Esophagus muscularis mucosa (tissue), 4 donors: ENCODE data around the gene MAPK13. TPM values are rescaled to one million over a fixed set of nuclear protein-coding genes. Genes with fewer than 3 reads are reported as not detected.

Experiments
- DNase-seq: peaks from one replicate; pipeline ENCODE4 v3.0.0-alpha.2; 2017; ENCODE audit errors: extremely low spot score
- H3K27ac ChIP-seq, 4 donors: fragments of 200-600 bp; sonication (generic); replicated peaks in 1 of 4; 1 replicate in 3 of 4; 2 replicates in 1 of 4; pipeline ENCODE4 v1.5.1; 2016 to 2019; ENCODE audit warnings: mild to moderate bottlenecking in 1 of 4
- H3K27me3 ChIP-seq, 4 donors: fragments of 200-600 bp; sonication (generic); one replicate each; pipeline versions ENCODE4 v1.5.1 to v1.6.0; 2016 to 2019
- H3K36me3 ChIP-seq, 4 donors: fragments of 200-600 bp; sonication (generic); one replicate each; pipeline ENCODE4 v1.5.1; 2016 to 2019
- H3K4me1 ChIP-seq, 4 donors: fragments of 200-600 bp; sonication (generic); one replicate each; pipeline ENCODE4 v1.5.1; 2016 to 2019
- H3K4me3 ChIP-seq, 4 donors: fragments of 200-600 bp; sonication (generic); 1 replicate in 2 of 4; 2 replicates in 2 of 4; pipeline ENCODE4 v1.5.1; 2016 to 2019; ENCODE audit warnings: mild to moderate bottlenecking in 4 of 4, moderate library complexity in 1 of 4
- H3K9me3 ChIP-seq, 4 donors: fragments of 200-600 bp; sonication (generic); 1 replicate in 3 of 4; 2 replicates in 1 of 4; pipeline ENCODE4 v1.5.1; 2016 to 2019
- EP300 ChIP-seq: sonication (generic); formaldehyde crosslinking; IDR thresholded peaks from one replicate; pipeline ENCODE4 v1.6.1; 2017; ENCODE audit warnings: antibody characterized with exemption
- POLR2A ChIP-seq: fragments of 450-650 bp; IDR thresholded peaks from one replicate; pipeline ENCODE4 v1.6.1; 2017; ENCODE audit warnings: antibody characterized with exemption, moderate library complexity, mild to moderate bottlenecking, low read depth
- POLR2AphosphoS5 ChIP-seq, 2 donors: sonication (generic); formaldehyde crosslinking; IDR thresholded peaks; one replicate each; pipeline ENCODE4 v1.6.1; 2017; ENCODE audit warnings: antibody characterized with exemption in 2 of 2
- WGBS: methylation state at CpG from one replicate; pipeline ENCODE4 v1.1.5; 2018; 5-methylcytosine and 5-hydroxymethylcytosine counted together
- intact Hi-C: fragments of 100-400 bp; cut with DNase I; formaldehyde crosslinking; loops from one replicate; pipeline ENCODE4 v1.15.1; 2023
- total RNA-seq, 4 donors: library from RNA; depleted of rRNA; stranded (reverse); fragments of >200 nt; gene quantifications; one replicate each; pipeline versions ENCODE4 v1.1.0 to v1.2.1, GENCODE V29; 2016
- TF ChIP-seq, protein P1 (sequence below), 3 experiments: fragments of 200-600 bp in 2 of 3; fragments of 450-650 bp in 1 of 3; sonication (generic) in 2 of 3; IDR thresholded peaks; one replicate each; pipeline ENCODE4 v1.5.1; 2017 to 2019; ENCODE audit warnings: antibody characterized with exemption in 3 of 3, mild to moderate bottlenecking in 2 of 3, moderate library complexity in 1 of 3

MAPK13 gene
- total RNA-seq, 4 donors from 2014 or later = 2.1 to 5.0 (median 4.5) TPM

DNA sequence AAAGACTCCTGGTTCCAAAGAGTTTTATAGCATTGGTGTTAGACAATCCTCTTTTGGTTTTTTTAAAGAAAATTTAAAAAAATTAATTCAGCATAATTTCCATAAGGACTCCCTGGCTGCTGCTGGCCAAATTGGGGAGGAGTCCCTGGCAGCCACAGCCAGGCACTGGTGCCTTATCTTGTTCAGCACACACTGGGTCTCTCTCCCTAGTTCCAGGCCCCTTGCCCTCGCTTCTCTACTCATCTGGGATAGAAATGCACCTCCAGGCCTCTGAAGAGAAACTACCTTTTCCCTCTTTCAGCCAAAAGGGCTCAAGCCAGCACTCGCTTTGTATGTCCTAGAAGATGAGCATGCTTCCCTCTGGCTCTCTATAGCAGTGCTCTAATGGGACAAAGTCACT is 13.4 kb upstream of the MAPK13 start:
- no peak for DNase-seq
- Histone ChIP-seq H3K9me3 (no peaks in the 10 kb centered on the region), H3K27ac (no peak overlapping the region), H3K4me1 (peaks cover 9 to 17% (median 11%) of the 10 kb centered on the region in 4 donors), H3K27me3 (no peaks in the 10 kb centered on the region), H3K4me3 (no peak overlapping the region), H3K36me3 (peaks cover 0 to 32% (median 17%) of the 10 kb centered on the region in 4 donors)
- TF ChIP-seq POLR2A = no peak
- no peak for TF ChIP-seq POLR2AphosphoS5 (IDR thresholded peaks at IDR 0.05)
- TF ChIP-seq EP300 = no peak
- TF ChIP-seq, protein P1, sequence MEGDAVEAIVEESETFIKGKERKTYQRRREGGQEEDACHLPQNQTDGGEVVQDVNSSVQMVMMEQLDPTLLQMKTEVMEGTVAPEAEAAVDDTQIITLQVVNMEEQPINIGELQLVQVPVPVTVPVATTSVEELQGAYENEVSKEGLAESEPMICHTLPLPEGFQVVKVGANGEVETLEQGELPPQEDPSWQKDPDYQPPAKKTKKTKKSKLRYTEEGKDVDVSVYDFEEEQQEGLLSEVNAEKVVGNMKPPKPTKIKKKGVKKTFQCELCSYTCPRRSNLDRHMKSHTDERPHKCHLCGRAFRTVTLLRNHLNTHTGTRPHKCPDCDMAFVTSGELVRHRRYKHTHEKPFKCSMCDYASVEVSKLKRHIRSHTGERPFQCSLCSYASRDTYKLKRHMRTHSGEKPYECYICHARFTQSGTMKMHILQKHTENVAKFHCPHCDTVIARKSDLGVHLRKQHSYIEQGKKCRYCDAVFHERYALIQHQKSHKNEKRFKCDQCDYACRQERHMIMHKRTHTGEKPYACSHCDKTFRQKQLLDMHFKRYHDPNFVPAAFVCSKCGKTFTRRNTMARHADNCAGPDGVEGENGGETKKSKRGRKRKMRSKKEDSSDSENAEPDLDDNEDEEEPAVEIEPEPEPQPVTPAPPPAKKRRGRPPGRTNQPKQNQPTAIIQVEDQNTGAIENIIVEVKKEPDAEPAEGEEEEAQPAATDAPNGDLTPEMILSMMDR (IDR thresholded peaks at IDR 0.05) = no peak
- 96% methylated on average over 2 of the region's 2 CpGs for whole genome bisulfite sequencing
- intact Hi-C loops = no loop called here

DNA sequence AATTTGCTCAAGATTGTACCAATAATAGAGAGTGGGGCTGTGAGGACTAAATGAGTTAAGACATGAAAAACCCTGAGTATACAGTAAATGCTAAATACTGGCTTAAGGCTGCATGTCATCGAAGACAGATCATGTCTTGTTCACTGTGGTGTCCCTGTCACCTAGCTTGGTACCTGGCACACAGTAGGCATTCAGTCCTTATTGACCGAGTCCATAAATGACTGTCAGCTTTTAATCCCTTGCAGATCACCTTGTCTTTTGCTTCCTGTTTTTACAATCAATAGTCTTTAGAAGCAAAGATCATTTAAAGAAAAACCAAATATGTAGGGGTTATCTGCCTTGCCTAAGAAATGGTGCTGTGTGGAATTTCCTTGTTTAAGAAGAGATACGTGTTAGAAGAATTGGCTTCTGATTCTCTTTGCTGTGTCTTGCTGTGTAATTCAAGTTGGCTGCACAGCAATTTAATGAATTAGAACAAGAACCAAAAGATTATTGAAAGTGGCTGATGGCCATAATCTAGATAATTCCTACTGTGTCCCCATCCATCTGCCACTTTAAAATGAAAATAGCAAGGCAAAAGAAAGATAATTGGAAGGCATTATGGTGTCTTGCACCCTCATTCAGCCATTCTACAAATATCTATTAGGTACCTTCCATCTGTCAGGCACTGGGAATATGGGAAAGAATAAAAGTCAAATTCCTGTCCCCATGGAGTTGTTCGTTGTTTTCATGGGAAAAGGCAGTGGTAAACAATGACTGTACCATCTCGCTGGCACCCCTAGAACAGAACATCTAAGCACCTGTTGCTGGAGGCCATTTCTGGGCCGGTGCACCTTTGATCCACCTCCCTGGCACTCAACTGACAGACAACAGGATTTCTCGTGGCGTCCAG is 12.4 kb upstream of the MAPK13 start:
- TF ChIP-seq POLR2A (no peak), EP300 (no peak), POLR2AphosphoS5 (IDR thresholded peaks at IDR 0.05) (no peak)
- TF ChIP-seq, protein P1 (IDR thresholded peaks at IDR 0.05) = no peak
- intact Hi-C loops = no loop called here
- H3K4me1 ChIP-seq = peaks cover 9 to 17% (median 11%) of the 10 kb centered on the region in 4 donors
- no peak overlapping the region for H3K4me3 ChIP-seq
- no peak for DNase-seq
- H3K36me3 ChIP-seq = peaks cover 0 to 25% (median 14%) of the 10 kb centered on the region in 4 donors
- WGBS = 95% methylated on average over 8 of the region's 8 CpGs
- H3K27ac ChIP-seq = no peak overlapping the region
- no peaks in the 10 kb centered on the region for H3K9me3 ChIP-seq
- no peaks in the 10 kb centered on the region for H3K27me3 ChIP-seq

DNA sequence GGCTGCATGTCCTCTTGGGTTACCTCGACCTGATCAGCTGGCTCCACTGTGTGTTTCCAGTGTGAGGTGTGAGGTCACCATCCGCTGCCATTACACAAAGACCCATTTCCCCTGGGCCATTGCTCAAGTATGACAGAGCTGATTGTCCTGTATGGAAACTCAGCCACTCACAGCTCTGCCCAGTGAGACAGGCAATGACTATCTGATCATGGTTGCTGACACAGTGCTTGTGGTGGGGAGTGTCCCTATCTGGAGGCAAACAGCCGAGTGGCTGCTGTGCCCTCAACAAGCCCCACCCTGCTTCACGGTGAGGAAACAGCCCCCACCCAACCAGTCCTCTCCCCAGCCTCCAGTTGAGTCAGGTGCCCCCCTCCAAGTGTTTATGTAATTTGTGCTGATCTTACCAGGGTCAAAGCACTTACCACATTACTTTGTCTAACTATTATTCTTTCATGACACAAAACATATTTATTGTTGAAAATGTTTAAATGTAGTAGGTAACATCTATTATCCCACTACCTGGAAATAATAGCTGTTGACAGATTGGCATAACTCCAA is 11.7 kb upstream of the MAPK13 start:
- Histone ChIP-seq H3K4me3 (no peak overlapping the region), H3K36me3 (peaks cover 0 to 25% (median 14%) of the 10 kb centered on the region in 4 donors), H3K4me1 (peaks cover 13 to 22% (median 17%) of the 10 kb centered on the region in 4 donors), H3K27me3 (no peaks in the 10 kb centered on the region), H3K9me3 (no peaks in the 10 kb centered on the region), H3K27ac (no peak overlapping the region)
- 74% methylated on average over 4 of the region's 4 CpGs for WGBS
- peak; percentile 89 for DNase-seq
- intact Hi-C loops = no loop called here
- TF ChIP-seq, protein P1 (IDR thresholded peaks at IDR 0.05) = no peak
- TF ChIP-seq POLR2A = no peak
- TF ChIP-seq POLR2AphosphoS5 (IDR thresholded peaks at IDR 0.05) = no peak
- TF ChIP-seq EP300 = no peak

DNA sequence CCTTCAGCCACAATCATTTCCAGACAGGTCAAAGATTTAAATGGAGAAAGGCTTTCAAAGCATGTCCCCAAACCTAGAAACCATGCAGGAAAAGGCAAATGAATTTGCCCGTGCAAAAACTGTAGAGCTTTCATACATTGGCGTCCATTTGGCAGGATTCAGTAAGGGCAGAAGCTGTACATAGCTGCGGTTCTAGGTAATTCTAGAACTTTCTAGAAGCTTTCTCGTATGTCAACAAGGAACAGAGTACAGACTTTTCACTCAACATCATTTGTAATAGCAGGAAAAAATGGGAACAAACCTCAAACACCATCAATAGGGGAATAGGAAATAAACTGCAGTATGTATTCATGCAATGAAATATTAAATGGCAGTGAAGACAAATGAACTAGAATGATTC is 11.1 kb upstream of the MAPK13 start:
- TF ChIP-seq, protein P1 (IDR thresholded peaks at IDR 0.05) = no peak
- no peak for TF ChIP-seq POLR2A
- no peak for TF ChIP-seq POLR2AphosphoS5 (IDR thresholded peaks at IDR 0.05)
- Histone ChIP-seq H3K4me1 (peaks cover 19 to 24% (median 22%) of the 10 kb centered on the region in 4 donors), H3K36me3 (peaks cover 0 to 25% (median 14%) of the 10 kb centered on the region in 4 donors), H3K9me3 (no peaks in the 10 kb centered on the region), H3K4me3 (no peak overlapping the region), H3K27ac (no peak overlapping the region), H3K27me3 (no peaks in the 10 kb centered on the region)
- DNase-seq = no peak
- WGBS = 79% methylated on average over 4 of the region's 4 CpGs
- intact Hi-C loops = no loop called here
